GM12878 (cell line): ENCODE data around the gene CTNNBIP1. TPM values are rescaled to one million over a fixed set of nuclear protein-coding genes. Genes with fewer than 3 reads are reported as not detected.
A peak's percentile ranks its signal among the peaks of the same experiment; 100 is the strongest.

Experiments used
- ATAC-seq: fragments of 200-7000 bp; cut with Tn5 transposase; 3 replicates; pipeline ENCODE4 v1.9.1; 2020; ENCODE audit warnings: mild to moderate bottlenecking, moderate library complexity
- BruUV-seq: library from RNA; stranded (reverse); fragments of 400-500 nt; replicated peaks from 2 replicates; lab custom pipeline; 2021; lab: Mats Ljungman, UMichigan
- CTCF ChIA-PET: fragments of 300-600 bp; sonication (Branson Sonifier 250); formaldehyde crosslinking; extraction: SDS; loops from one replicate; lab custom pipeline; 2021; ENCODE audit warnings: inconsistent platforms; lab: Yijun Ruan, JAX
- POLR2A ChIA-PET: fragments of 350-600 bp; formaldehyde crosslinking; extraction: SDS; loops from one replicate; lab custom pipeline; 2021; ENCODE audit warnings: inconsistent platforms; lab: Charles Lee
- RAD21 ChIA-PET: fragments of 300-600 bp; sonication (Branson Sonifier 250); formaldehyde crosslinking; loops from one replicate; lab custom pipeline; 2023; ENCODE audit warnings: antibody characterized with exemption; ENCODE audit not compliant: unreplicated experiment; lab: Charles Lee
- SMC1A ChIA-PET: fragments of 300-600 bp; sonication (Branson Sonifier 250); formaldehyde crosslinking; loops from one replicate; lab custom pipeline; 2023; ENCODE audit not compliant: unreplicated experiment, uncharacterized antibody; lab: Charles Lee
- DNase-seq: peaks from one replicate; pipeline ENCODE4 v3.0.0-alpha.2; 2011; ENCODE audit warnings: low read depth, low spot score
- FAIRE-seq: peaks from 3 replicates; lab custom pipeline; 2011; peaks lifted over from hg19 to GRCh38; lab: Jason Lieb, UNC
- H2AFZ ChIP-seq: 2 replicates; pipeline ENCODE4 v1.6.0; 2011; ENCODE audit warnings: low read depth, low read length, control low read depth; ENCODE audit not compliant: control insufficient read depth
- H3K27ac ChIP-seq: 2 replicates; pipeline ENCODE4 v1.5.1; 2011; ENCODE audit warnings: control low read depth; ENCODE audit not compliant: control insufficient read depth, insufficient read depth
- H3K27me3 ChIP-seq, 2 experiments: replicated peaks in 1 of 2; 2 replicates each; pipeline versions ENCODE4 v1.6.0 to v1.6.1; 2011; ENCODE audit warnings: low read length in 1 of 2; ENCODE audit not compliant: control insufficient read depth in 2 of 2, insufficient read depth in 2 of 2
- H3K36me3 ChIP-seq, 2 experiments: 2 replicates each; pipeline ENCODE4 v1.5.1; 2011; ENCODE audit warnings: low read length in 1 of 2; ENCODE audit not compliant: control insufficient read depth in 2 of 2, insufficient read depth in 2 of 2
- H3K4me1 ChIP-seq: 2 replicates; pipeline ENCODE4 v1.6.1; 2011; ENCODE audit warnings: mild to moderate bottlenecking, low read length, moderate library complexity, mixed read lengths; ENCODE audit not compliant: control insufficient read depth, insufficient read depth
- H3K4me2 ChIP-seq: 2 replicates; pipeline ENCODE4 v1.6.0; 2011; ENCODE audit warnings: control low read depth; ENCODE audit not compliant: control insufficient read depth, insufficient read depth
- H3K4me3 ChIP-seq: fragments of 200-600 bp; sonication (generic); 2 replicates; pipeline ENCODE4 v1.5.1; 2016
- H3K79me2 ChIP-seq: 2 replicates; pipeline ENCODE4 v1.6.0; 2011; ENCODE audit warnings: low read length; ENCODE audit not compliant: control insufficient read depth, insufficient read depth
- H3K9ac ChIP-seq: 2 replicates; pipeline ENCODE4 v1.8.0; 2011; ENCODE audit warnings: low read length, control low read depth, mixed read lengths; ENCODE audit not compliant: control insufficient read depth, insufficient read depth
- H3K9me3 ChIP-seq: replicated peaks from 3 replicates; pipeline ENCODE4 v1.5.1; 2011; ENCODE audit warnings: mild to moderate bottlenecking, low read length; ENCODE audit not compliant: control insufficient read depth, insufficient read depth
- H4K20me1 ChIP-seq: 2 replicates; pipeline ENCODE4 v1.6.0; 2011; ENCODE audit not compliant: control insufficient read depth, insufficient read depth
- ASH2L ChIP-seq: fragments of 300-600, 200-600 bp; sonication (generic); IDR thresholded peaks from 2 replicates; pipeline ENCODE4 v1.6.1; 2017; ENCODE audit warnings: low read depth, mild to moderate bottlenecking, borderline replicate concordance
- ATF3 ChIP-seq: IDR thresholded peaks from 2 replicates; pipeline ENCODE4 v1.6.1; 2011; ENCODE audit warnings: low read depth, mild to moderate bottlenecking, low read length, moderate library complexity, borderline replicate concordance; ENCODE audit errors: extremely low read depth
- CREB1 ChIP-seq: IDR thresholded peaks from 2 replicates; pipeline ENCODE4 v1.6.1; 2012; ENCODE audit warnings: low read depth, mild to moderate bottlenecking, inconsistent platforms
- EED ChIP-seq: sonication (generic); IDR thresholded peaks from 2 replicates; pipeline ENCODE4 v1.6.1; 2016; ENCODE audit warnings: antibody characterized with exemption, low read depth
- MLLT1 ChIP-seq: fragments of 450-650 bp; IDR thresholded peaks from 2 replicates; pipeline ENCODE4 v1.6.1; 2016; ENCODE audit warnings: mild to moderate bottlenecking
- MYB ChIP-seq: fragments of 150-350 bp; IDR thresholded peaks from 2 replicates; pipeline ENCODE4 v1.6.1; 2014; ENCODE audit warnings: mild to moderate bottlenecking, low read depth, low read length, borderline replicate concordance
- NFIC ChIP-seq: IDR thresholded peaks from 2 replicates; pipeline ENCODE4 v1.6.1; 2012; ENCODE audit warnings: low read depth, mild to moderate bottlenecking, inconsistent platforms, low read length, moderate library complexity
- RUNX3 ChIP-seq: IDR thresholded peaks from 2 replicates; pipeline ENCODE4 v1.6.1; 2012; ENCODE audit warnings: low read length, inconsistent platforms
- USF1 ChIP-seq: IDR thresholded peaks from 2 replicates; pipeline ENCODE4 v1.6.1; 2011; ENCODE audit warnings: borderline replicate concordance, low read depth, mild to moderate bottlenecking, moderate library complexity, mixed read lengths, low read length; ENCODE audit not compliant: insufficient read depth; ENCODE audit errors: extremely low read length
- WGBS: methylation state at CpG from one replicate; pipeline ENCODE4 v1.1.6; 2016; ENCODE audit warnings: low lambda C conversion rate; ENCODE audit not compliant: insufficient replicate concordance, insufficient coverage; ENCODE audit errors: missing lambda C conversion rate; 5-methylcytosine and 5-hydroxymethylcytosine counted together
- in situ Hi-C: fragments of 300-500 bp; cut with MboI; formaldehyde crosslinking; loops from 9 replicates; pipeline ENCODE4 v1.14.3; 2018; ENCODE audit warnings: mixed read lengths
- intact Hi-C: fragments of 100-400 bp; cut with micrococcal nuclease; formaldehyde crosslinking; loops from one replicate; pipeline ENCODE4 v1.14.2; 2022; ENCODE audit not compliant: unreplicated experiment
- polyA plus RNA-seq, 11 experiments: library from polyadenylated mRNA; depleted of rRNA in 4 of 11; unstranded in 6 of 11; stranded (reverse) in 5 of 11; fragments of >200 nt; fragmentation: Nextera tagmentation in 4 of 11; fragmentation: Illumina TruSeq in 1 of 11; extraction: Ambion mirVana in 4 of 11; extraction: Trizol in 1 of 11; gene quantifications; 1 replicate in 1 of 11; 2 replicates in 10 of 11; pipeline versions ENCODE4 v1.2.1 to v1.2.3, GENCODE V29; 2011 to 2016; ENCODE audit warnings: inconsistent platforms in 2 of 11, missing spikeins in 2 of 11, low read depth in 1 of 11
- total RNA-seq, 4 experiments: library from RNA; depleted of rRNA in 3 of 4; stranded (reverse); fragments of >200 nt in 3 of 4; fragmentation: Illumina TruSeq in 1 of 4; extraction: Trizol in 1 of 4; gene quantifications; 2 replicates each; pipeline versions ENCODE4 v1.2.1 to v1.2.3, GENCODE V29; 2013 to 2021

The CTNNBIP1 gene
- total and polyA plus RNA-seq, 10 of the 15 experiments (the other 5 are each of a cell fraction or from before 2014, with no cell fraction given): 0.42 to 31.8 (median 10.8) TPM

GRCh38 chr1:9892563-9893528 is 17.2 kb downstream of the CTNNBIP1 start:
- no peaks in the 10 kb centered on the region for H4K20me1 ChIP-seq
- ChIA-PET POLR2A (interaction anchor here (0.7 to 0.9 kb wide), 2 partner anchors 18 to 19 kb away, joined by 3 read pairs; no protein-coding TSS in a partner anchor), SMC1A (interaction anchor here (1.4 to 1.7 kb wide), 2 partner anchors 18 to 108 kb away, joined by 5 read pairs; no protein-coding TSS in a partner anchor), CTCF (interaction anchor here (0.9 to 1.7 kb wide), 4 partner anchors 11 to 266 kb away, joined by 3 to 6 read pairs (median 4); no protein-coding TSS in a partner anchor), RAD21 (interaction anchor here (1.4 kb wide), 1 partner anchor 21 kb away, joined by 3 read pairs; no protein-coding TSS in a partner anchor)
- no peaks in the 10 kb centered on the region for H3K9me3 ChIP-seq
- peak overlapping the region; percentile 49 for H3K4me2 ChIP-seq
- DNase-seq (no peak), FAIRE-seq (no peak), ATAC-seq (no peak)
- in situ Hi-C loops (no loop called here), intact Hi-C loops (no loop called here)
- no TSS peak for BruUV-seq
- H2AFZ ChIP-seq: peak overlapping the region; percentile 71
- H3K27ac ChIP-seq: peak overlapping the region; percentile 59
- 44% methylated on average over 13 of the region's 14 CpGs for WGBS
- no peaks in the 10 kb centered on the region for H3K79me2 ChIP-seq
- H3K4me1 ChIP-seq: peaks cover 27% of the 10 kb centered on the region
- no peaks in the 10 kb centered on the region for H3K36me3 ChIP-seq
- peak overlapping the region; percentile 18; the same call in 1 of the 2 replicates for H3K9ac ChIP-seq
- no peak for TF ChIP-seq ATF3
- TF ChIP-seq ASH2L: no peak
- peak; percentile 82 for TF ChIP-seq RUNX3
- no peak for TF ChIP-seq MYB
- no peak for TF ChIP-seq CREB1
- peak; percentile 21 for TF ChIP-seq USF1
- no peak for TF ChIP-seq MLLT1
- 0 out of 2 replicates have a peak, but pooled peaks have one; percentile 14 for TF ChIP-seq NFIC
- TF ChIP-seq EED: peak; percentile 61; the same call in 1 of the 2 replicates
- peak overlapping the region; percentile 27; the same call in 1 of the 2 replicates for H3K4me3 ChIP-seq
- H3K27me3 ChIP-seq: no peaks in the 10 kb centered on the region
